GM18517 (cell line): ENCODE data around the gene ACTR1A.
A peak's percentile ranks its signal among the peaks of the same experiment; 100 is the strongest.
"Not testable (repeated sequence)": the region's sequence is repeated elsewhere in the genome, so short reads cannot be mapped to it uniquely, and the experiment has no call there.

Experiments
- ATAC-seq: cut with Tn5 transposase; IDR thresholded peaks from one replicate; pipeline ENCODE4 v1.9.1; 2021; ENCODE audit warnings: mild to moderate bottlenecking, moderate library complexity; ENCODE audit not compliant: unreplicated experiment

The ACTR1A gene

DNA sequence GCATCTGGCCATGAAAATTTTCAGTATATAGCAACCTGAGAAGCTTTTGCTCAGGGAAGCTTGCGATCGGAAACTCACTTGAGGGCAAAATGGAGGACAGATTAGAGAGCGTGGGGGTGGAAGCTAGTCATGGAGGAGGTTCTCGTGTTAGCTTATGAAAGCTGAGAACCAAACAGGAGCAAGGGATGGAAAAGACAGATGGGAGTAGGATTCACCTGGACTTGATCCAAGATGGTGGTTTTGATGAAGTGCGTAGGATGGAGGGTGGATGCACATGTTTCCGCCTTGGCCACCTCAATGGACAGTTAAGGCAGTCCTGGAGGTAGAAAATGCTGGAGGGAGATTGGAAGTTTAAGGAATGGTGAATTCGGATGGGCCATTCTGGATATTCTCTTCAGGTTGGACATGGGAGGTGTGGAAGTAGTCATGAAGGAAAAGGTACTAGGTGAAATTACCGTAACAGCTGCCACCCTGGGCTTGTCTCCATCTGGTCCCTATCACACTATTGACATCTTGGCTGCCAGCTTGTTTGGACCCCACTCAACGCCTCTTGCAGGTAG, 44.8 kb downstream of the ACTR1A start:
- no peak for ATAC-seq

DNA sequence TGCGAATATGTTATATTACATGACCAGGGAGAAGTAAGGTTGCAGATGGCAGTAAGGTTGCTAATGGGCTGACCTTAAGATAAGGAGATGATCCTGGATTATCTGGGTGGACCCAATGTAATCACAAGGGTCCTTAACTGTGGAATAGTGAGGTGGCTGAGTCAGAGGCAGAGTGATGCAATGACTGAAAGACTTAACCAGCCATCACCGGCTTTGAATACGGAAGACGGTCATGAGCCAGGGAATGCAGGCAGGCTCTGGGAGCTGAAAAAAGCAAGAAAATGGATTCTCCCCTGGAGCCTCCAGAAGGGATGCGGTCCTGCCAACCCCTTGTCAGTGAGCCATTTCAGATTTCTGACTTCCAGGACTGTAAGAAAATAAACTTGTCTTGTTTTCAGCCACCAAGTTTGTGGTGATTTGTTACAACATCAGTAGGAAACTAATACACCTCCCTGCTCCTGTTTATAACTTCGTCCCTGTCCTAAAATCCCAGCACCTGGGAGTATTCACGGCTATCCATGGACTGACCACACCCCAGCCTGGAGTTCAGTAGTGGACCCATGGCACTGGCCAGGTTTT, 46.5 kb downstream of the ACTR1A start:
- no peak for ATAC-seq

DNA sequence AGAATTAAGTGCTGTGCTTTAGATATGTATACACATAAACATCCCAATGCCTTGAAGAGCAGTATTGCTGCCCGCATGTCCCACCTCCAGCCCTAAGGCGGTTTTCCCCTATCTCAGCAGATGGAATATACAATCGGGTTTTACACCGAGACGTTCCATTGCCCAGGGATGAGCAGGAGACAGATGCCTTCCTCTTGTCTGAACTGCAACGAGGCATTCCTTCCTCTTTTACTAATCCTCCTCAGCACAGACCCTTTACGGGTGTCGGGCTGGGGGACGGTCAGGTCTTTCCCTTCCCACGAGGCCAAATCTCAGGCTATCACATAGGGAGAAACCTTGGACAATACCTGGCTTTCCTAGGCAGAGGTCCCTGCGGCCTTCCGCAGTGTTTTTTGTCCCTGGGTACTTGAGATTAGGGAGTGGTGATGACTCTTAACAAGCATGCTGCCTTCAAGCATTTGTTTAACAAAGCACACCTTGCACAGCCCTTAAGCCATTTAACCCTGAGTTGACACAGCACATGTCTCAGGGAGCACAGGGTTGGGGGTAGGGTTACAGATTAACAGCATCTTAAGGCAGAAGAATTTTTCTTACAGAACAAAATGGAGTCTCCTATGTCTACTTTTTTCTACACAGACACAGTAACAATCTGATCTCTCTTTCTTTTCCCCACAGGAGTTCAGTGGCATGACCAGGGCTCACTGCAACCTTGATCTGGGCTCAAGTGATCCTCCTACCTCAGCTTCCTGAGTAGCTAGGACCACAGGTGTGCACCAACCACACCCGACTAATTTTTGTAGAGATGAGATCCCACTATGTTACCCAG, 47.6 kb downstream of the ACTR1A start:
- not testable (repeated sequence) for ATAC-seq

DNA sequence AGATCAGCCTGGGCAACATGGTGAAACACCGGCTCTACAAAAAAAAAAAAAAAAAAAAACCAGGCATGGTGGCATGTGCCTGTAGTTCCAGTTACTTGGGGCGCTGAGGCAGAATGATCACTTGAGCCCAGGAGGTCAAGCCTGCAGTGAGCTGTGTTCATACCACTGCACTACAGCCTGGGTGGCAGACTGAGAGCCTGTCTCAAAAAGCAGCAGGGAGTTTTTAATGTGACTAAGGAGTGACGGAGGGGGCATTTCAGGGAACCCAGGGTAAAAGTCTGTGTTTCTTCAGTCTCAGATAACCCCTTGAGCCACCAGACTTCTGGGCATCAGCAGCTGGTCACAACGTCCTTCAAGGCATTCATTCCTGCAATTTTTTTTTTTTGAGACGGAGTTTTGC, 49.0 kb downstream of the ACTR1A start:
- ATAC-seq = no peak

DNA sequence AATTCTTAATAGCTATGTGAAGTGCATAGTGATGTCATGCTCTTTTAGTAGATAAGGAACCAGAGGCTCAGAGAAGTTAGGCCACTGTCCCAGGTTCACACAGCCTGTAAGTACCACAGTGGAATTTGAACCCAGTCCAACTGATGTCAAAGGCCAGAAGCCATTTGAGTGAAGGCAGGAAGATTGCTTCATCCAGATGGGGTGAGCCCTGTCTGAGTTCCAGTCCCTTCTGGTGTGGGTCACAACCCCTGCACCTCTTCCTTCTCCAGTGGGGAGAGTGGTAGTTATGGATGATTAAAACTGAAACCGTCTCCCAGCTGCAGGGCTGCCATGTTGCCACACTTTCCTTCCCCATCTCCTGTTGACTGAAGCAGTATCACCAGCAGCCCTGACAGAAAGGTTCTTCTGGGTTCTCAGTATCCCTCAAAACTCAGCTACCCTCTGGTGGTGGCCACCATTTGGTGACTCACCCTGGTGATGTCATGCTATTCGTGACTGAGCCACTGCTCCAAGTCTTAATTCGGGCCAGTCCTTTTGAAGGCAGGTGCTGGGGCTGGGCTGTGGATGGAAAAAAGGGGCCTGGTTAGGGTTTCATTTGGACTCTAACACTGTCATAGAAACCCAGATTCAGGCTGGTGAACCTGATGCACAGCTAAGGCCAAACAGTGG, 49.7 kb downstream of the ACTR1A start:
- no peak for ATAC-seq

DNA sequence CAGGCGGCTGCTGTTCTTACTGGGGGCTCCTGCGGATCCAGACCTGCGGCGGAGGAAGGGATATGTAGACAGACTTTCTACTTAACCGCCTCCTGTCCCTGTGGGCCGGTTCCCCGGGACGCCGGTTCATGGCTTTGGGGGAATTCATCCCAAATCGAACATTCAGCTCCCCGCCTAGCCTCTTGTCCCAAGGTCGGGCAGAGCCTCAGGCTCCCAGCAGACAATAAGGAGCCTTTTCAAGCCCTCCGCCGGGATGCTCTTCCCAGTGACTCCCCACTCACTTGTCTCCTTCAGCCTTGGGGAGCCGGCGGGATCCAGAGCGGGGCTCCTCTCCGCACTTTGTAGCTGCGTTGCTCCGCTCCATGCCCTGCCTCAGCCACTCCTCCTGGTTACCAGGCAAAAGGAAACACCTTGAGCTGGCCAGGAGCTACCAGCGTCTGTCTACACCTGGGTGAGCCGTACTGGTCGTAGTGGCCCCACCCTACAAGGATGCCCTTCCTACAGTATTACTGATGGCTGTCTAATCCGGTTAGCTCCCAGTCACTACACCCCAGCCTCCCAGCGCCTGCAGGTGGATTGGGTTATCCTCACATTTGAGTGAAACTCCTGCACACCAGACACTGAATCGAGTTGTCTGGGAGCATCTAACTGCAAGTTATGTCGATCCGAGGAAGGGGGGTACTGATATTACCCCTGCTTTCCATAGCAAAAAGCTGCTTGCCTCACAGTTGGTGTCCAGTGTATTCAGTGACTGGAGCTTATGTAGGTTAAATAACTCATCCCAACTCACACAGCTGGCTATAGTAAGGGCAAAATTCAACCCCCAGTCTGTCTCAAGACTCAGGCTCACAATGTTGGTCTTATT, 51.2 kb downstream of the ACTR1A start, which contains the start of gene C10orf95:
Gene C10orf95, minus strand, starts transcription at position 439 of the 865 bp plus-strand sequence. CDS start 450 bp downstream, outside the sequence.
- no peak for ATAC-seq

DNA sequence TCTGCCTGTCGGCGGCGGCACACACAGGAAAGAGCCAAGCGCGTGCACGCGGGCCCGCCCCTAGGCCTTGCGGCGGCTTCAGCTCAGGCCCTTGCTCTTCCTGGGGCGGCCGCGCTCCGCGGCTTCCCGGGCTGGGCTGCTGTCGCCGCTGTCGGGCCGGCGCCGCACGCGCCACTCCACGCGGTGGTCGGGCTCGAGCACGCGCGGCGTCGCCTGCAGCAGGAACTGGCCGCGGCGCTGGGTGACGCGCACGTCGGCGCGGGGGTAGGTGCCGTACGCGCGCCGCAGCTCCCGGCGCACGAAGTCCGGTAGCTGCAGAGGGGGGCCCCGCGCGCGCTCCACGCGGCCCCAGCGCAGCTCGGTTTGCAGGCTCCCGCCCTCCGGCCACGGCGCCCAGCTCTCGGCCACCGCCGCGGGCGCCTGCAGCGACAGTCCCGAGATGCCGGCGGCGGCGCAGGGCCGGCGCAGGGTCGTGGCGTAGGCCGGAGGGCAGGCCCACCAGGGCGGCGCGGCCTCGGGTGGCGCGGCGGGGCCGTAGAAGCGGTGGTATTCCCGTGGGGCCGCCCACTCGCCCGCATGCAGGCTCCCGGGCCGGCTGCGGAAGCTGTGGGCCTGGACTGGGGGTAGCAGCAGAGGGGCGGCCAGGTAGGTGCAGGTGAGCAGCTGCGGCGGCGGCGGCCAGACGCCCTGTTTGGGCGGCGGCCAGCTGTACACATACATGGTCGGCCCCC, 52.0 kb downstream of the ACTR1A start:
- peak; percentile 64 for ATAC-seq

DNA sequence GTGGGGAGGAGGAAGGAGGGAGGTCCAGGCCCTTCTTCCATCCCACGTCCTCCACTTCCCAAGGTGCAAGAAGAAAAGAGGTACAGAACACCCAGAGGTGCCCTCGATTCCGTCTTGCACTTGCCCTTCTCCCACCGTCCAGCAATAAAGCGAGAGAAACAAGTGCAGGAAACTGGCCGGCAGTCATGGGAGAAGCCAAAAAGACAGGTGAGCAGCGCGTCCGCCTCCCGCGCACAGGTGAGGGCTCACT, 52.5 kb downstream of the ACTR1A start:
- ATAC-seq = peak; percentile 12

DNA sequence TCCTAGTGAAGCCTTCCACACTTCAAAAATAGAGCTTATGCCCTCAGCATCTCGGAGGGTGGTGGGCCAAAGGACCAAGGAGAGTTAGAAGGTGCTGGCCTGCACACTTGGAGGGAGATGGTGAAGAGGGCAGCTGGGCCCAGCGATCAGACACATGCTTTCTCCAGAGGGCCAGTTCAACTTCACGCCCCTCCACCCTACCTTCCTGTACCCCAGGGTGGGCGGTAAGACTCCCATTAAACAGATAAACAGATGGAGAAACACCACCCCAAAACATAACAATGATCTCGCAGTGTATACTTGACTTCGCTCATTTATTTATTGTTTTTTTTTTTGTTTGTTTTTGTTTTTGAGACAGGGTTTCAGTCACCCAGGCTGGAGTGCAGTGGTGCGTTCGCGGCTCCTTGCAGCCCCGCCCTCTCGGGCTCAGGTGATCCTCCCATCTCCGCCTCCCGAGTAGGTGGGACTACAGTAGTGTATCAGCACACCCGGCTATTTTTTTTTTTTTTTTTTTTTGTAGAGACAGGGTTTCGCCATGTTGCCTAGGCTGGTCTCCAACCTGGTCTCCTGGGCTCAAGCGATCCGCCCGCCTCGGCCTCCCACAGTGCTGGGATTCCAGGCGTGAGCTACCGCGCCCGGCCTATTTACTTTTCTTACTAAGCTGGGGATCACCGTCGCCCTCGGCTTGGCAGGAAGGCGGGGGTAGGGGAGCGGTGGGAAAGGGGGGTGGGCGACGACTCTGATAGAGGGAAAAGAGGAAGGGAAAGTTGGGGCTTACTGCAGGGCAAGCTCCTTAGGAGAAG, 53.0 kb downstream of the ACTR1A start:
- no peak for ATAC-seq

DNA sequence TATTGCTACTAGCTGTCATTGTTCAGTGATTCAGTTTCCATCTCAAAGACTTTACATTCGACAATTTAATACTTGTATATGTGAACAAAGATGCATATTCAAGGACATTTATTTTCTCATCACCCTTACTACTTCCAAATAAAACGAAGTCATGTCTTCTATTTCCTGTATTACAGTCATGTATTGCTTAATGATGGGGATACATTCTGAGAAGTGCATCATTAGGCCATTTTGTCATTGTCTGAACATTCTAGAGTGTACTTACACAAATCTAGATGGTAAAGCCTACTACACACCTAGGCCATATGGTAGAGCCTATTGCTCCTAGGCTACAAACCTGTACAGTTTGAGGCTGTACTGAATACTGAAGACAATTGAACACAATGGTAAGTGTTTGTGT, 57.7 kb downstream of the ACTR1A start:
- ATAC-seq = no peak

DNA sequence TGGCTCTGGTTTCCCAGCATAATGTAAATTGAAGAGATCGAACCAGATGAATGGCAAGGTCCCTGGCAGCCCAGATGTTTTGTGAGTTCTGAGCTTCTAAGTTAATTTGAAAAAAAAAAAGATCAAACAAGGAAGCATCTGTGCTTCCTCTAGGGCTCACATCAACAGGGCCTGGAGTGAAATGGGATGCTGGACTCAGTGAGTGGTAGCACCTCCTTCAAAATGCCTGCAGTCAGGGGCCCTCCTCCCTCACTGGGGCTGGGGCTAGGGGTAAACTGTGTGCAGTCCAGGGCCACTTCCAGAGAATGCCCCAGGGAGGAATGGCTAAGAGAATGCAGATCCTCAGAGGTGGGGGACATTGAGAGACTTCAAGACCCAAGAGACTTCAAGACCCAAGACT, 64.1 kb downstream of the ACTR1A start:
- ATAC-seq = no peak

DNA sequence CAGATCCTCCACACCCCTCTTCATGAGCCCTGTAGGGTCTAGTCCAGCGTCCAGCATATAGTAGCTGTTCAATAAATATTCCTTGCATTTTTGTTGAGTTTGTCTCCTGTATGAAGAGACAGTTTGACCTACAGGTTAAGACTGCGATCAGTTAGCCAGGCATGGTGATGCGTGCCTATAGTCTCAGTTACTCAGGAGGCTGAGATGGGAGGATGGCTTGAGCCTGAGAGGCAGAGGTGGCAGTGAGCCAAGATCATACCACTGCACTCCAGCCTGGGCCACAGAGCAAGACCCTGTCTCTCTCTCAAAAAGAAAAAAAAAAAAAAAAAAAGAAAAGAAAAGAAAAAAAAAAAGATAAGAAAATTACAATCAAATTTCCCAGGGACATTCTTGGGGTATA, 65.0 kb downstream of the ACTR1A start:
- no peak for ATAC-seq

DNA sequence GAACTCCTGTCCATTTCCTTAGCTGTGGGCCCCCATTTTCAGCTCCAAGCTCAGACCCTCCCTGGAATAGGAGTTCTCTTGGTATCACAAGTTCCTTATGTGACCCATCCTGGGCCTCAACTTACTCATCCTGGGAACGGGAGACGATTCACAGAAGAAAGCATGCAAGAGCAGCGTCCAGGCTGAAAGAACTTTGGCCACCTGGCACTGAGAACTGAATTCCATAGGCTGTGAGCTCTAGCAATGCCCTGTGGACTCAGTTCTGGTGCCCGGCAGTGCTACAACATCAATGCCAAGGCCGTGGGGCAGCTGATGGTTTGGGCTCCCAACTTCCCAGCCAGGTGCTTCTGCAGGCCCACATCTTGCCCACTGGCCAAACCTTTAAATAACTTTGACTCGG, 66.2 kb downstream of the ACTR1A start:
- no peak for ATAC-seq

DNA sequence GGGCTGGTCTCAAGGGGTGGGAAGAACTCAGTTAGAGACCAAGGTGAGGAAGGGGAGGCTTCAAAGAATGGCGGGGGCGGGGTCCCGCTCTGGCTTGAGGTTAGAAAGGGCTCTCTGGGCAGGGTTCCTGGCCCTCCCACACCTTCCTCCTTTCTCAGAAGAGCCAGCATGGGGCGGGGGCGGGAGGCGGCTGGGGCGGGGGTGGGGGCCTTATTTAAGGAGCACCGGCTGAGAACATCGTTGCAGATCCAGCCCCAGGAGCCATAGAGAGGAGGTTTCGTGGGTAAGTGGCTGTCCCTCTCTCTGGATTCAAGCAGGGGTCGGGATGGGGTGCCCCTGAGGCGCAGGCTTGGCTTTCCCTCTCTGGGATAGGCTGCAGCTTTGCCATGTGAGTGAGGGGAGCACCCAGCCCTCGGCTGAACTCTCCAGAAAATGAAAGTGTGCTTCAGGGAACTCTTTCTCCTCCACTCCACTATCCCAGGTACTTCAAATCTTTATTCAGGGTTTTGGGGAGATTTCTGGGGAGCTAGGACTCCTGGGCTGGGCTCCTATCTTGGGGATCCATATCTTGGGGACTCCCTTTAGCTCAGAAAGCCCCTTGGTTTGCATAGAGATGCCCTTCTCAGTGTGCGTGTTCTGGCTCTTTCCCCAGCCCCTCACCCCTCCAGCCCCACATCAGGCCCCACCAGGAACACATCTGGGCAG, 66.8 kb downstream of the ACTR1A start:
- no peak for ATAC-seq

DNA sequence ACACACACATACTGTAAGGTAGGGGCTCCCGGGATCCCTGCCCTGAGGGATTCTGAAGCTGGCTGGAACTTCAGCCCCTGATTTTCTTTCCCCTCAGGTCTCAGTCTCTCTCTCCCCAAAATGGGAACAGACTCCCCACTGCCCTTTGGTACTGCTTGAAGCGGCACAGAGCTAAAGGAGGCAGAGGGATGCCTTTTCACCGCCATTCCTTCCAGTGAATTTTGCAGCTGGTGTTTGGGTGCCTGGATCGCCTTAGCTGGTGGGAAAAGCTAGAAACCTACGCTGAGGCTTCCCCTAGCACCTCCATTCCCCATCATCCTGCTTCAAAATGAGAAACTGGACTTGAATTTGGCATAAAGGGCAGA, 67.4 kb downstream of the ACTR1A start:
- no peak for ATAC-seq

DNA sequence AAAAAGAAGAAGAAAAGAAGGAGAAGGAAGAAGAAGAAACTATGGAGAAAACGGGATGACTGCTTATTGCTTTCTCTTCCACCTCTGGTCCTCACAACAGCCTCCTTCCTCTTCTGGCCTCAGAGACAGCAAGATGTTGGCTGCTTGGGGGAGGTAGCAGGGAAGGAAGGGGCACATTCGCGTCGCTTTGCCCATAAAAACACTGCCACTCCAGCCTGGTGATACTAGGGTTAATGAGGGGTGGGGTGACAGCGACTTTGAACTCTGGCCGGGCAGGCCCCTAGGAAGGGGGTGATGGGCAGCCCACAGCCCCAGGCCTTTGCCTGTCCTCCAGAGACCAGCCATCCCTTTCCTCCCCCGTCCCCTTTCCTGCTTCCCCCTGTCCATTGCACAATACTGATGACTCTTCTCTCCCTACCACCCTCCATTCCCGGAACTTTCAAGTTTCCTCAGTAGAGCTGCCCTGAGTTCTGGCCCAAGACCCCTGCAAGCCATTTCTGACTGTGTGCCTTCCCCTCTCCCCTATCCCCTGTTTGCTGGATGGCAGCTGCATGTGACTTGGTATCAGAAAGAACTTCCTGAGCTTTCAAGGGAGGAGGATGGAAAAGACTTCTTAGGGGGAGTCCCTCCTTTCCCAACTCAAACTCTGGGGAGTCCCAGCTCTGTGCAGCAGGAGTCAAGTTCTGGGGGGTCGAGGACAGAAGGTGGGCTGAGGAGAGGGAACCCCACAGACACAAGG, 67.9 kb downstream of the ACTR1A start:
- no peak for ATAC-seq

DNA sequence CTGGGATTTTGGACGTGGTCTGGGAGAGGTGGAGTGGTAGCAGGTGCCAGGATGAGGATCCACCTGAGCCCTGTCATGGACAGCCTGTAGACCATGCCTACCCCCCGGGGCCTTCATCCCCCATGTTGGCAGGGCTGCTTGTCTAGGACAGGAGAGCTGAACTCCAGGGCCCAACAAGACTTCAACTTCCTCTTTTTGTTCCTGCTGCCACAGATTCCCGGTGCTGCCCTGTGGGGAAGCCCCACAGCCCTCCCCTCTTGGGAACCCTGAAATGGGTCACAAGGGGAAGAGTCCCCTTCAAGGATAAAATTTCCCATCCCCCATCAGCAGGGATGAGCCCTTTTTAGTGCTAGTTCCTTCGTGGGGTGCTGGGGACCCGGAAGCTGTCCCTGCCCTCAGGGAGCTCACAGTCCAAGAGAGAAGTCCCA, 68.9 kb downstream of the ACTR1A start:
- no peak for ATAC-seq
